NCI-H2029 (cell line): ENCODE data around the gene DCTN4.
A peak's percentile ranks its signal among the peaks of the same experiment; 100 is the strongest.

ENCODE experiments used
- DNase-seq: peaks from one replicate; lab custom pipeline; 2025; lab: John Stamatoyannopoulos, UW

DCTN4 gene

GRCh38 chr5:150738862-150739261, 20.0 kb downstream of the DCTN4 start:
- no peak for DNase-seq

DNA sequence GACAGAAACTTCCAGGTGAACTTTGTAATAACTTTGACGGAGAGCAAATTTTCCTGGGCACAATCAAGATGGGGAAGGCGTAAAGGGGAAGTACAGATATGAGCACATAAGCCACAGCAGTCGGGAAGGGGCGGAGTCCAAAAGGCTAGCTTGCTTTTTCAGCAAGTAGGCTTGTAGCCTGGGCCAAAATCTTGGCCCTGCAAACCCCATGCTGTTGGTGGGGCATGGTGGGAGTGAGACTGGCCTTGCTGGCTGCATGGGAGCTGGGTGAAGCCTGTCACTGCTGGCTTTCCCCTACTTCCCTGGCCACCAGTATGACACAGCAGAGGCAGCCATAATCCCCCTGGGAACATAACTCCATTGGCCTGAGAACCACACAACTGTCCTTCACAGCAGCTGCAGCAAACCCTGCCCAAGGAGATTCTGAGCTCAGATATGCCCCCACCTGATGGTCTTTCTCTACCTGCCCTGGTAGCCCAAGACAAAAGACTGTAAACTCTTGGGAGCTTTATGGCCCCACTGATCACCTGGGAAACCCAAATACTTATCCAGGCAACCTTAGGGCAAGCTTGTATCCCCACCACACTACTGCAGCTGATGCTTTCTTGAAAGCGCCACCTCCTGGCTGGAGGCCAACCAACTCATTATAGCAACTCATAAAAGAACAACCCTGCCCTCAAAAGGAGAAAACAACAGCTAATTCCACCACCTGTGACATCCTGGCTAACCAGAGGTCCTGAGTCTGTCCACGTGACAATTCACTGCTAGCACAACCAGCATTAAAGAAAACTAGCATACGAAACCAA, 24.0 kb downstream of the DCTN4 start:
- DNase-seq, result no peak

DNA sequence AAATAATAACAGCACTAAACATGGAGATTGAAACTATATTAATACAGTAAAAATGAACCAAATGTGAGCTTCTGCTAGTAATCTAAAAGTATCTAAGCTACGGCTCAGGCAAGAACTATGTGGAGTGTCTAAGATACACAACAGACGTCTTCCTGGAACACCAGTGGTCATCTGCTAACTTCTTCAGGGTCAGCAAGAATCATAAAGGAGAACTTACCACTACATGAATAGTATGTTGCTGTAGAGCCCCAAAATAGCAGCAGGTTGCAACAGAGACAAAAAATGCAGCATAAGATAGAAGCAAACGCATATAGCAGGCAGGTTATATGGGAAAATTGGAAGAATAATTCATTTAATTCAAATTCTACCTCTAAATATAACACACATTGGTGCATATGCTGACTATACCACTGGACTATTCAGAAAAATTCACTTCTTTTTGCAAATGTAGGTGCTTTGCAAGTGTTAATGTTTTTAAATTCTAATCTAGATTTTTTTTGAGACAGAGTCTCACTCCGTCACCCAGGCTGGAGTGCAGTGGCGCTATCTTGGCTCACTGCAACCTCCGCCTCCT, 27.1 kb downstream of the DCTN4 start:
- DNase-seq, result no peak

GRCh38 chr5:150729859-150730258, 29.0 kb downstream of the DCTN4 start:
- no peak for DNase-seq

DNA sequence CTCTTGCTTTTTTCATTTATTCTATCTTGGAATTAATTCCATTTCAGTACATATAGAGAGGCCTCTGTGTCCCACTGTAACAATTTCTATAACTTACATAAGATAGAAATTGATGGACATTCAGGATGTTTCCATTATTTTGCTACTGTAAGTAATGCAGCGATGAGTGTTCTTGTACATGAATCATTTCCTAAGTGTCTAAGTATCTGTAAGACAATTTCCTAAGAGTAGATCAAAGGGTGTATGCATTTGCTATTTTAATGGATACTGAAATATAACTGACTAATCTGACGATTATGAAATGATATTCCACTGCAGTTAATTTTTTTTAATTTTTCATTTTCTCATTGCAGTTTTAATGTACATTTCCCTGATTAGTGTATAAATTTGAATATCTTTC, 35.0 kb downstream of the DCTN4 start:
- no peak for DNase-seq

- DNase-seq, result no peak
Measured at GRCh38 chr5:150710165-150710564, 48.7 kb downstream of the DCTN4 start.

DNA sequence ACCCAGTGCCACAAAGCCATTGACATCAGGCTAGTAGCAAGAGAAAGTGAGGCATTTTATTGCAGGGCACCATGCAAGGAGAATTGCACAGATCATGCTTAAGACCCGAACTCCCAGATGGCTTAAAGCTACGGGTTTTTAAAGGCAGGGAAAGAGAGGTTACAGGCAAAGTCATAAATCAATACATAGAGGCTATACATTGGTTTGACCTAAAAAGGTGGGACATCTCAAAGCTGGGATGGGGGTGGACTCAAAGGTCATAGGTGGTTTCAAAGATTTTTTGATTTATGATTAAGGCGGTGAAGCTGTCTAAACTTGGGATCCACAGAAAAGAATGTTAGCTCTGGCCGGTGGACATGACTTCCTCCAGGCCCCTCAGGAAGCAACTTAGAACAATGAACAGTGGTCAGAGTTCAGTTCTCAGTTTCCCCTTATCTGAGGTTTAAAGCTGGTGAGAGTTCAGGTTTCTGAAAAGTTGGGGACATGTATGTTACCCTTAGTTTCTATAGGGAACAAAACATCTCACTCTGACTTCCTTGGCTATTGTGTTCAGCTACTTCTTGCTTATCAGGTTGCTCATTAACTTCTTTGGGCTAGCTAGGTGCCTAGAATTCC, 51.9 kb downstream of the DCTN4 start:
- no peak for DNase-seq

DNA sequence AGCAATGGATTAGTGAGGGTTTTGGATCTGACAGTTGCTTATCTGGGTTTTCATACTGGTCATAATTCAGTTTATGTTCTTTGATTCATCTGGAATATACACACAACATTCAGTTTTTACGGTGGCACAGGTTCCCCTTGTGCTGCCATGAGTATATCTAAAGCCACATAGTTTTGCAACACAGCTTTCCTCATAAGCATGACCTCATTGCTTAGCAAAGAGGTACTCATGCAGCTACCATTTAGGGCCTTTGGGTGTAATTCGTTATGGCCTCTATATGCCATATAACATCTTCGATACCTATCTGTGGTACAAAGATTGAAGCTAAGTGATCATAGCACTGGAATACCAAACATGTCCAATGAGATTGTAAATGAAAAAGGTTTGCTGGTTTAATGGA, 55.1 kb downstream of the DCTN4 start:
- DNase-seq, result no peak

GRCh38 chr5:150700594-150701377, 58.0 kb downstream of the DCTN4 start, which contains the start of gene RBM22:
Gene RBM22, minus strand, starts transcription at chr5:150701062. Its CDS starts 77 bp downstream, at chr5:150700985.
- DNase-seq, result peak; percentile 92

DNA sequence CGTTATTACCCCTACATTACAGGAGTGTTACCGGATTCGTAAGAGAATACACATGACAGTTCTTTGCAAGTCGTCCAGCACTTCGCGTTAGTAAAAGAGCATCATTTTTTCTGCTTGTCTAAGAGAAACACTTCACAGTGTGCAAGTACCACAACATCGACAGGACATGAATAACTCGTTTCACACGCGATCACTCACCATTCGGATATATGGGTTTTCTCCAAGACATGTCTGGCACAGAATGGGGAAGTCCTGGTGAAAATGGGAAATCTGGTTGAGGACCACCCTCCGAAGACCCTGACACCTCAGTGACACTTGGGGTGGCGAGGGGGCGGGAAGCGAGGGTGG, 58.6 kb downstream of the DCTN4 start:
- no peak for DNase-seq

DNA sequence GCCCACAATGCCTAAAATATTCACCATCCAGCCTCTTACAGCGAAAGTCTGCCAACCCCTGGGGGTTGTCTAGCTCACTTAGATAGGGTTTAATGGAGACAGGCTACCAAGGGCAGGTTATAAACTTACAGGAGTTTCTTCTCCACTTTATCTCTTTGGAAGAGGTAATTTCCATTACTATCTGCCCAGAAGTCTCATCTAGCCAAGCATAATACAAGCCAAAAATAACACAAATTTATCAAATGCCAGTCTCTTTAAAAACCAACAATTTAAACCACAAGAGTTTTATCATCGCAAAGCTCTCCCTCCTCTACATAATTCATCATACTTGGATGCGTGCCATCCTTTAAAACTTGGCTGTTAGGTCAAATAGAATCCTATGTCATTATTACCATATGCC, 64.2 kb downstream of the DCTN4 start:
- no peak for DNase-seq

GRCh38 chr5:150692276-150692675, 66.5 kb downstream of the DCTN4 start:
- no peak for DNase-seq

- DNase-seq, result no peak
Measured at GRCh38 chr5:150690760-150691159, 68.1 kb downstream of the DCTN4 start.

DNA sequence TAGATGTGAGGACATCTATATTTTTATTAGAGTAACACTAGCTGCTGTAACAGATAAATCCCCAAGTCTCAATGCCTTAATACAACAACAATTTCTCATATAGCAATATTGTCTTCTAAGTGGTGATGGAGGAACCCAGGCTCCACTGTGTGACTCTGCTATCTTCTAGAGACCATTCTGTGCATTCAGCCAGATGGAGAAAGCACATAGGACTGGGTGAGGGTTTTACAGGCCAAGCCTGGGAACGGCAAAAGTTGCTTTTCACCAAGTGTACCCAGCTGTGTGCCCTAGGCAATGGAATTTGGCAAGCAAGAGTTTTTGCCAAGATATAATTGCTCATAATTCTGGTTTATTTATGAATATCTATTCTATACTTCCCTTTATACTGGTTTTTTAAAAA, 69.7 kb downstream of the DCTN4 start:
- no peak for DNase-seq

DNA sequence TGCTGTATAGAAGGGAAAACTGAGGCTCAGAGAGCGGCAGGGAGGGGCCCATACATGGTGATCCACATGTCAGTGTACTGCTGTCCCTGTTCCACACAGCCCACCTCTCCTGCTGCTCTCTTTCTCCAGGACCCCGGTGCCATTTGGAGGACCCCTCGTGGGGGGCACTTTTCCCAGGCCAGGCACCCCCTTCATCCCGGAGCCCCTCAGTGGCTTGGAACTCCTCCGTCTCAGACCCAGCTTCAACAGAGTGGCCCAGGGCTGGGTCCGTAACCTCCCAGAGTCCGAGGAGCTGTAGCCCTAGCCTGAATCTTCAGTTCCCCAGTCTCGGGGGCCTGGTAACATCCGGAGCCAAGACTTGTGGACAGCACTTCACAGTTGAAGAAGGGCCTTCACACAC, 82.2 kb downstream of the DCTN4 start:
- no peak for DNase-seq

DNA sequence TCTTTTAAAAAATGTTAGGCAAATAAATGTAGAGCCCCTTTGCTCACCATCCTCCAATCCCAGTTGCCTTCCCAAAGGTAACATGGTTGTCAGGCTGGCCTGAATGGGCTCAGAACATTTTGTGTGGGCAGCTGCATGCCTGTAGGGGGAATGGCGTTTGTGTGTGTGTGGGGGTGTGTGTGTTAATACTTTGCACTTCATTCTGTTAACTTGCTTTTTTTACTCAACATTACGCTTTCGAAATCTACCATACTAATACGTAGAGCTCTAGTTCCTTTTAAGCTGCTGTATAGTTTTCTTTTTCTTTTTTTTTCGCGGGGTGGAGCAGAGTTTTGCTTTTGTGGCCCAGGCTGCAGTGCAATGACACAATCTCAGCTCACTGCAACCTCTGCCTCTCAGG, 83.7 kb downstream of the DCTN4 start:
- no peak for DNase-seq

DNA sequence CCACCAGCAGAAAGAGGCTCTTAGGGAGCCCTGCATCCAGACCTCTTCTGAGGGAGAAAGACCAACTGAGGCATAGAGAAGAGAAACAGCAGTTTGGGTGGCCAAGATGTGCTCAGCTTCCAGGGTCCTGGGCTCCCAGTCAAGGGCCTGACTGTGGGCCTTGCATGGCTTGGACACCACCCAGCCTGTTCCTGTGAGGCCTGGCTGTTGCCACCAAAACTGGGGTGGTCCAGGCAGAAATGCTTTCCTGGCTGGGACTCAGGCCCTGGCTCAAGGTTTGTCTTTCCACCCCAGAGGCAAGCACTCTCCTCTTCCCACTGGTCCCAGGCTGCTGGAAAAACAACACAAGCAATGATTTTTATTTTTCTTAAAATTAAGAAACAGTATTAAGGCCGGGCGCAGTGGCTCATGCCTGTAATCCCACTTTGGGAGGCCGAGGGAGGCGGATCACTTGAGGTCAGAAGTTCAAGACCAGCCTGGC, 84.4 kb downstream of the DCTN4 start:
- no peak for DNase-seq

- no peak for DNase-seq
Measured at GRCh38 chr5:150672884-150673275, 85.9 kb downstream of the DCTN4 start.

DNA sequence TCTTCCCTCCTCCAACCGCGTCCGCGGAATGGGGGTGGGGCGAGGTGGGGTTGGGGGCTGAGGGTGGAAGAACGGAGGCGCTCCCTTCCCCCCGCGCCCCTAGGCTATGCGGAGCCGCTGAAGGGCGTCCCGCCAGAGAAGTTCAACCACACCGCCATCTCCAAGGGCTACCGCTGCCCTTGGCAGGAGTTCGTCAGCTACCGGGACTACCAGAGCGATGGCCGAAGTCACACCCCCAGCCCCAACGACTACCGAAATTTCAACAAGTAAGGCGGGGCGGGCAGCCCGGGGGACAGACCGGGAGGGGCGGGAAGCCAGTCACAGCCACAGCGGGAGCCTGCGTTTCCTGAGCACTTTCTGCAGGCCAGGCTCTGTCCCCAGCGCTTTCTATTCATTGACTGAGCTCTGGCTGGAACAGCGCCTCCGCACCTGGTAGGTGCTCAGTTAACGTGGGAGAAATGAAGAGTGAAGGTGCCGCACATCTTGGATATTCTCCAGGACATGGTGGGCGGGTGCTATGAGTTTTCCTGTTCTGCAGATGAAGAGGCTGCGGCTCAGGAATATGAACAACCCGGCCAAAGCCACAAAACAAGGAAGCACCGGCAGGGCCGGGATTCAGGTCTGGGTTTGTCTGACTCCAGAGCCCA, 86.5 kb downstream of the DCTN4 start:
- peak; percentile 55 for DNase-seq

DNA sequence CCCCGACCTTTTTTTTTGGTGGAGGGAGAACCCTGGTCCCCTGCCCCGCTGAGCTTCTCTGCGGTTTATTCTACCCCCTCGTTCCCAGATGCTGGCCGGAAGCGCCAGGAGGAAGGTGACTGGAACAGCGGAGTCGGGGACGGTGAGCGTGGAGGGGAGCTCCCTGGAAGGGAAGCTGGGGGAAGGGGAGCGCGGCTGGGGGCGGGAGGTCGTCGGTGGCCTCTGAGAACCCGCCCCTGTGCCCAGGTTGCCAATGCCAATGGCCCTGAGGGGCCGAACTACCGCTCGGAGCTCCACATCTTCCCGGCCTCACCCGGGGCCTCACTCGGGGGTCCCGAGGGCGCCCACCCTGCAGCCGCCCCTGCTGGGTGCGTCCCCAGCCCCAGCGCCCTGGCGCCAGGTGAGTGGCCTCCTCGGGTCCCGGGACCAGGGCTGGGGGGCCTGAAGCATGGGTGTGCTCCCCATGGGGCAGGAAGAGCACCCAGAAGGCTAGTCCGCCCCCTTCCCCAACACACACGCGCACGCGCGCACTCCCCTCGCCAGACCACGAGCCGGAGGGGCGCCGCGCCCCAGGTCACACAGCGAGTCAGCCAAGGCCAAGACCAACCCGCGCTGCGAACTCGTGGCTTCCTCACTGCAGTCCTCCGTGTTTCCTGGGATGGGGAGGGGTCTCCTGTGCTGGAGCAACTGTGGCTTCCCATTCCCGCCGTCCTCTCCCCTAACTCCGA, 87.1 kb downstream of the DCTN4 start:
- no peak for DNase-seq

DNA sequence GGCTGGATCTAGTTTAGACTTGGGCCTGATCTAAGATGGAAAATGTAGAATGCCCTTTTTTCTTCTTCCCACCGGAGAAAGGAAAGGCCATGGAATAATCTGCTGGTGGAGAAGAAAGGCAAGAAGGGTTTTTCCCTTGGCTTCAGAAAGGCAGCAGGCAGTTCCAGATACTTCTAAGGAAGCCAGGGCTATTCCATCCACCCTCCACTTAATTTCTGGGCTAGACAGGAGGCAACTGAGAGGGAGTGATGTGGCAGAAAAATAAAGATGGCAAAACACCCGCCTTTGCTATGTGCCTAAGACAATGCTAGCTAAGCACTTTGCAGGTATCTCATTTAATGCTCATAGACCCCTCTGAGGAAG, 87.9 kb downstream of the DCTN4 start:
- DNase-seq, result no peak
